Measurements from ENCODE around the gene CFAP61.
"Not testable (repeated sequence)": the region's sequence is repeated elsewhere in the genome, so short reads cannot be mapped to it uniquely, and the experiment has no call there.

CFAP61 gene

GRCh38 chr20:20331817-20332216 lies 279.5 kb downstream of the CFAP61 start:
- no peak for DNase-seq

- DNase-seq, result no peak
Observed at GRCh38 chr20:20333866-20334265, 281.5 kb downstream of the CFAP61 start.

- DNase-seq, result peak; percentile 2
Observed at GRCh38 chr20:20334489-20334888, 282.2 kb downstream of the CFAP61 start.

GRCh38 chr20:20338133-20338730 lies 285.9 kb downstream of the CFAP61 start:
- no peak for DNase-seq

- DNase-seq, result no peak
Observed at GRCh38 chr20:20340443-20340842, 288.1 kb downstream of the CFAP61 start.

GRCh38 chr20:20341371-20341770 lies 289.0 kb downstream of the CFAP61 start:
- no peak for DNase-seq

- DNase-seq, result no peak
Observed at GRCh38 chr20:20342066-20342465, 289.7 kb downstream of the CFAP61 start.

- no peak for DNase-seq
Observed at GRCh38 chr20:20343932-20344331, 291.6 kb downstream of the CFAP61 start.

- DNase-seq, result no peak
Observed at GRCh38 chr20:20344476-20344875, 292.1 kb downstream of the CFAP61 start.

- DNase-seq, result no peak
Observed at GRCh38 chr20:20353576-20353975, 301.2 kb downstream of the CFAP61 start.

GRCh38 chr20:20355503-20355902 lies 303.2 kb downstream of the CFAP61 start:
- not testable (repeated sequence) for DNase-seq

GRCh38 chr20:20358801-20359200 lies 306.5 kb downstream of the CFAP61 start:
- no peak for DNase-seq

GRCh38 chr20:20359628-20360027 lies 307.3 kb downstream of the CFAP61 start:
- no peak for DNase-seq

- DNase-seq, result peak; percentile 67
Observed at GRCh38 chr20:20360464-20360863, 308.1 kb downstream of the CFAP61 start.

GRCh38 chr20:20362774-20363433 lies 310.6 kb downstream of the CFAP61 start:
- no peak for DNase-seq

GRCh38 chr20:20363434-20363798 lies 311.1 kb downstream of the CFAP61 start:
- DNase-seq, result no peak

GRCh38 chr20:20363799-20364592 lies 311.7 kb downstream of the CFAP61 start:
- DNase-seq, result no peak

- no peak for DNase-seq
Observed at GRCh38 chr20:20364593-20365479, 312.5 kb downstream of the CFAP61 start.

GRCh38 chr20:20365480-20366161 lies 313.3 kb downstream of the CFAP61 start:
- no peak for DNase-seq

- no peak for DNase-seq
Observed at GRCh38 chr20:20366551-20366875, 314.2 kb downstream of the CFAP61 start.

- no peak for DNase-seq
Observed at GRCh38 chr20:20366876-20367574, 314.7 kb downstream of the CFAP61 start.

Measured in activated CD4-positive, alpha-beta T cell treated with anti-CD3 and anti-CD28 coated beads, Interleukin-2, Interleukin-6, amounts not matched to agents 100 ng/mL and 50 ng/mL, durations not matched to agents 16 hours and 8 hours (primary cell).